Measurements from ENCODE around the gene TRPM2.

TRPM2 gene

GRCh38 chr21:44428281-44428960 is 75.0 kb downstream of the TRPM2 start:
- no peak for DNase-seq
- peaks cover 8% of the 10 kb centered on the region for H3K27me3 Mint-ChIP-seq (ENCODE audit: low read depth, poor library complexity)
- TF ChIP-seq CTCF (IDR thresholded peaks at IDR 0.05) = no peak
- H3K4me3 Mint-ChIP-seq = no peak overlapping the region
- H3K36me3 Mint-ChIP-seq (ENCODE audit: low read depth) = peaks cover 5% of the 10 kb centered on the region
- H3K9me3 Mint-ChIP-seq = peaks cover 30% of the 10 kb centered on the region
- H3K27ac Mint-ChIP-seq = no peak overlapping the region
- H3K4me1 Mint-ChIP-seq = peaks cover 23% of the 10 kb centered on the region

GRCh38 chr21:44429894-44430293 is 76.5 kb downstream of the TRPM2 start:
- H3K4me1 Mint-ChIP-seq = peaks cover 14% of the 10 kb centered on the region
- no peak overlapping the region for H3K27ac Mint-ChIP-seq
- H3K36me3 Mint-ChIP-seq (ENCODE audit: low read depth) = peaks cover 5% of the 10 kb centered on the region
- peaks cover 11% of the 10 kb centered on the region for H3K27me3 Mint-ChIP-seq (ENCODE audit: low read depth, poor library complexity)
- H3K4me3 Mint-ChIP-seq = no peak overlapping the region
- TF ChIP-seq CTCF (IDR thresholded peaks at IDR 0.05) = no peak
- peaks cover 30% of the 10 kb centered on the region for H3K9me3 Mint-ChIP-seq
- no peak for DNase-seq

GRCh38 chr21:44431300-44431699 is 77.9 kb downstream of the TRPM2 start:
- DNase-seq = no peak
- peaks cover 30% of the 10 kb centered on the region for H3K9me3 Mint-ChIP-seq
- H3K27me3 Mint-ChIP-seq (ENCODE audit: low read depth, poor library complexity) = peaks cover 11% of the 10 kb centered on the region
- H3K4me3 Mint-ChIP-seq = no peak overlapping the region
- no peak for TF ChIP-seq CTCF (IDR thresholded peaks at IDR 0.05)
- H3K27ac Mint-ChIP-seq = no peak overlapping the region
- peaks cover 14% of the 10 kb centered on the region for H3K4me1 Mint-ChIP-seq
- peaks cover 5% of the 10 kb centered on the region for H3K36me3 Mint-ChIP-seq (ENCODE audit: low read depth)

- H3K4me3 Mint-ChIP-seq = no peak overlapping the region
- DNase-seq = no peak
- peaks cover 14% of the 10 kb centered on the region for H3K4me1 Mint-ChIP-seq
- H3K27ac Mint-ChIP-seq = no peak overlapping the region
- peaks cover 6% of the 10 kb centered on the region for H3K27me3 Mint-ChIP-seq (ENCODE audit: low read depth, poor library complexity)
- peaks cover 30% of the 10 kb centered on the region for H3K9me3 Mint-ChIP-seq
- TF ChIP-seq CTCF (IDR thresholded peaks at IDR 0.05) = no peak
- peaks cover 5% of the 10 kb centered on the region for H3K36me3 Mint-ChIP-seq (ENCODE audit: low read depth)
These were observed 79.7 kb downstream of the TRPM2 start for GRCh38 chr21:44432841-44433790.

DNA sequence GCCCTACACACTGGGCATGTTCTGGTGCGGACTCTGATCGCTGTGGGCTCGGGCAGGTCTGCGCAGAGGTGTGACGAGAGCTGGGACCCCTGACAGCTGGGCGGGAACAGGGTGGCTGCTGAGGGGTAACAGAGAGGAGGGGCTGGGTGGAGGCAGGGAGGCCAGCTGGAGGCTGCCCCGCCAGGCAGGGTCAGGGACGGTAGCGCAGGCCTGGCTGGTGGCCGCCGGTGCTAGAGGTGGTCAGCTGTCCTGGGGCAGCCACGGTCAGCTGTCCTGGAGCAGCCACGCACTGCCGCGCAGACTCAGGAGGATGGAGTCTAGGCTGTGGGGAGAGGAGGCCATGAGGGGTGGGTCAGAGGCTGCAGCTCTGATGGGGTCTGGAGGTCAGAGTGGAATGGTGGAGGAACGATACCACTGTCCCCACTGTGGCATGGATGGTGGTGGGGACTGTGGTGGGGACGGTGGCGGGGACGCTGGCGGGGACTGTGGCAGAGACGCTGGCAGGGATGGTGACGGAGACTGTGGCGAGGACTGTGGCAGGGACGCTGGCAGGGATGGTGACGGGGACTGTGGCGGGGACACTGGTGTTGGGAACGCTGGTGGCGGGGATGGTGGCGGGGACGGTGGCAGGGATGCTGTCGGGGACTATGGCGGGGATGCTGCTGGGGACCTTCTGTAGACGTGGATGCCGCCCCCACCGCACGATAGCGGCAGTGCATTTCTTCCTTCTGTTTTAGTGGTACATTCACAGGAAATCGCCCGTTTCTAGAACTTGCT is 80.6 kb downstream of the TRPM2 start:
- DNase-seq = no peak
- H3K4me1 Mint-ChIP-seq = peaks cover 14% of the 10 kb centered on the region
- H3K27ac Mint-ChIP-seq = no peak overlapping the region

More for the DNA sequence above, 80.6 kb downstream of the TRPM2 start:
- Mint-ChIP-seq H3K36me3 (ENCODE audit: low read depth) (peaks cover 5% of the 10 kb centered on the region), H3K9me3 (peaks cover 25% of the 10 kb centered on the region), H3K27me3 (ENCODE audit: low read depth, poor library complexity) (peaks cover 6% of the 10 kb centered on the region), H3K4me3 (no peak overlapping the region)
- TF ChIP-seq CTCF (IDR thresholded peaks at IDR 0.05) = no peak

Measured in nephron progenitor cell (in vitro differentiated cells).